ENCODE measurements around the gene SLC39A8. TPM values are rescaled to one million over a fixed set of nuclear protein-coding genes. Genes with fewer than 3 reads are reported as not detected.
"Not testable (repeated sequence)": the region's sequence is repeated elsewhere in the genome, so short reads cannot be mapped to it uniquely, and the experiment has no call there.

Gene SLC39A8
- total RNA-seq, result 17.6 TPM

- intact Hi-C loops (cut with DNase I), result no loop called here
- ATAC-seq, result peak; percentile 98
- peak; percentile 90 for DNase-seq (ENCODE audit: low spot score)
Observed at GRCh38 chr4:102344954-102345794, at the start of gene SLC39A8. Gene SLC39A8, minus strand, starts transcription at chr4:102345482. Its CDS starts 820 bp downstream, at chr4:102344662.

GRCh38 chr4:102392033-102392744 is 46.9 kb upstream of the SLC39A8 start:
- DNase-seq (ENCODE audit: low spot score), result no peak
- no peak for ATAC-seq
- intact Hi-C loops (cut with DNase I), result no loop called here

- no peak for ATAC-seq
- no peak for DNase-seq (ENCODE audit: low spot score)
- intact Hi-C loops (cut with DNase I), result no loop called here
Observed at GRCh38 chr4:102390438-102390837, 45.2 kb upstream of the SLC39A8 start.

GRCh38 chr4:102388611-102389010 is 43.3 kb upstream of the SLC39A8 start:
- ATAC-seq (no peak), DNase-seq (ENCODE audit: low spot score) (no peak)
- intact Hi-C loops (cut with DNase I), result no loop called here

GRCh38 chr4:102387552-102388150 is 42.4 kb upstream of the SLC39A8 start:
- intact Hi-C loops (cut with DNase I), result no loop called here
- ATAC-seq, result no peak
- DNase-seq (ENCODE audit: low spot score), result no peak

- no peak for DNase-seq (ENCODE audit: low spot score)
- intact Hi-C loops (cut with DNase I), result no loop called here
- no peak for ATAC-seq
Observed at GRCh38 chr4:102386966-102387365, 41.7 kb upstream of the SLC39A8 start.

GRCh38 chr4:102380253-102380652 is 35.0 kb upstream of the SLC39A8 start:
- intact Hi-C loops (cut with DNase I); ATAC-seq; DNase-seq (ENCODE audit: low spot score): not testable (repeated sequence)

- DNase-seq (ENCODE audit: low spot score) (no peak), ATAC-seq (no peak)
- intact Hi-C loops (cut with DNase I), result no loop called here
Observed at GRCh38 chr4:102362922-102363432, 17.7 kb upstream of the SLC39A8 start.

- intact Hi-C loops (cut with DNase I), result no loop called here
- no peak for ATAC-seq
- no peak for DNase-seq (ENCODE audit: low spot score)
Observed at GRCh38 chr4:102358128-102358527, 12.8 kb upstream of the SLC39A8 start.

GRCh38 chr4:102357637-102358036 is 12.4 kb upstream of the SLC39A8 start:
- DNase-seq (ENCODE audit: low spot score); intact Hi-C loops (cut with DNase I): not testable (repeated sequence)

GRCh38 chr4:102356562-102357202 is 11.4 kb upstream of the SLC39A8 start:
- DNase-seq (ENCODE audit: low spot score), result no peak
- intact Hi-C loops (cut with DNase I), result no loop called here

More at GRCh38 chr4:102357637-102358036, 12.4 kb upstream of the SLC39A8 start:
- ATAC-seq, result not testable (repeated sequence)

GRCh38 chr4:102355748-102356147 is 10.5 kb upstream of the SLC39A8 start:
- no peak for ATAC-seq

More at GRCh38 chr4:102356562-102357202, 11.4 kb upstream of the SLC39A8 start:
- ATAC-seq, result no peak

GRCh38 chr4:102354671-102355454 is 9.6 kb upstream of the SLC39A8 start:
- intact Hi-C loops (cut with DNase I), result no loop called here
- ATAC-seq, result no peak
- DNase-seq (ENCODE audit: low spot score), result no peak

More at GRCh38 chr4:102355748-102356147, 10.5 kb upstream of the SLC39A8 start:
- DNase-seq (ENCODE audit: low spot score), result no peak
- intact Hi-C loops (cut with DNase I), result no loop called here

GRCh38 chr4:102352781-102353180 is 7.5 kb upstream of the SLC39A8 start:
- DNase-seq (ENCODE audit: low spot score), result no peak
- ATAC-seq, result no peak
- intact Hi-C loops (cut with DNase I), result no loop called here

- intact Hi-C loops (cut with DNase I), result no loop called here
- ATAC-seq (no peak), DNase-seq (ENCODE audit: low spot score) (no peak)
Observed at GRCh38 chr4:102350634-102351033, 5.4 kb upstream of the SLC39A8 start.

- intact Hi-C loops (cut with DNase I), result no loop called here
- no peak for DNase-seq (ENCODE audit: low spot score)
- ATAC-seq, result no peak
Observed at GRCh38 chr4:102348701-102349100, 3.4 kb upstream of the SLC39A8 start.

- intact Hi-C loops (cut with DNase I), result no loop called here
- no peak for ATAC-seq
- no peak for DNase-seq (ENCODE audit: low spot score)
Observed at GRCh38 chr4:102345795-102346100, 466 bp upstream of the SLC39A8 start.

- intact Hi-C loops (cut with DNase I), result no loop called here
- peak; percentile 83 for ATAC-seq
- peak; percentile 75 for DNase-seq (ENCODE audit: low spot score)
Observed at GRCh38 chr4:102344520-102344953, 745 bp downstream of the SLC39A8 start.

Data from sciatic nerve (tissue), 2 donors.